HK-2 (cell line): ENCODE results near the gene BIRC2.

Source experiments
- DNase-seq: peaks from one replicate; pipeline ENCODE4 v3.0.0-alpha.2; 2018; ENCODE audit not compliant: unreplicated experiment

The BIRC2 gene

GRCh38 chr11:102375720-102376399 lies 28.8 kb downstream of the BIRC2 start:
- DNase-seq, result no peak

DNA sequence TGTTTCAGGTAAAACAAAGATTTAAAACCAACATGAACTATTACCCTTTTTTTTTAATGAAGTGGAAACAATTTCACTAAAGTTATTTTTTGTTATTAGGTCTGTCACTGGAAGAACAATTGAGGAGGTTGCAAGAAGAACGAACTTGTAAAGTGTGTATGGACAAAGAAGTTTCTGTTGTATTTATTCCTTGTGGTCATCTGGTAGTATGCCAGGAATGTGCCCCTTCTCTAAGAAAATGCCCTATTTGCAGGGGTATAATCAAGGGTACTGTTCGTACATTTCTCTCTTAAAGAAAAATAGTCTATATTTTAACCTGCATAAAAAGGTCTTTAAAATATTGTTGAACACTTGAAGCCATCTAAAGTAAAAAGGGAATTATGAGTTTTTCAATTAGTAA lies 30.9 kb downstream of the BIRC2 start:
- no peak for DNase-seq

DNA sequence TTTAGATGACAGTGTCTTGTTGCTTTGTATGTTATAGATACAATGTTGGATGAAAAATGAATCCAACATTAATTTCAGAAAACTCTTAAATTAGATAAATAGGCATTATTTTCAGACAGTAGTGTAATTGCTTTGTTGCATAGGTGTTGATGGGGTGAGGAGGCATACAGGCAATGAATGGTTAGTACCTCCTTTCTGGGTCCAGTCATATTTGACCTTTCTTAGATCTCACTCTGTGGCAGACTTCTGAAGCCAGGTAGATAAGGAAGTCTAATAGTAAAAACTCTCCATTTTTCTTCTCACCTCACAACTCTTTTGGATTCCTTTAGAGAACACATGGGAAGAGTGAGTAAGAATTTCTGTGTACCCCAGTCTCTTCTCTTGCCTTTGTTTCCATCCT lies 31.8 kb downstream of the BIRC2 start:
- DNase-seq, result no peak

- DNase-seq, result no peak
Measured at GRCh38 chr11:102382384-102382783, 35.4 kb downstream of the BIRC2 start.

DNA sequence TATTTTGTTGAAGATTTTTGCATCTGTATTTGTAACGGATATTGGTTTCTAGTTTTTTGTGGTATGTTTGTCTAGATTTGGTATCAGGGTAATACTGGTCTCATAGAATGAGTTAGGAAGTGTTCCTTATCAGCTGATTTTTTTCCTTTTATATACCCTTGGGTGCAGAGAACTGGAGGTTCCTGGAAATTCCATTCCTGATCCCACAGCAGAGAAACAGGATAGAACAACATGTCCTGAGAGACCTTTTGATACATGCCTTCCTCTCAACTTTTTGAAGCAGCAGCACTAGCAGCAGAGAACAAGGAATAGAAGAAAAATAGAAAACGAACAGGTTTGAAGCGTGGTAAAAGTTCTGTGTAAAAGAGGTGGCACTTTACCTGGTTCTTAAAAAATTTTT lies 36.8 kb downstream of the BIRC2 start:
- DNase-seq, result no peak

DNA sequence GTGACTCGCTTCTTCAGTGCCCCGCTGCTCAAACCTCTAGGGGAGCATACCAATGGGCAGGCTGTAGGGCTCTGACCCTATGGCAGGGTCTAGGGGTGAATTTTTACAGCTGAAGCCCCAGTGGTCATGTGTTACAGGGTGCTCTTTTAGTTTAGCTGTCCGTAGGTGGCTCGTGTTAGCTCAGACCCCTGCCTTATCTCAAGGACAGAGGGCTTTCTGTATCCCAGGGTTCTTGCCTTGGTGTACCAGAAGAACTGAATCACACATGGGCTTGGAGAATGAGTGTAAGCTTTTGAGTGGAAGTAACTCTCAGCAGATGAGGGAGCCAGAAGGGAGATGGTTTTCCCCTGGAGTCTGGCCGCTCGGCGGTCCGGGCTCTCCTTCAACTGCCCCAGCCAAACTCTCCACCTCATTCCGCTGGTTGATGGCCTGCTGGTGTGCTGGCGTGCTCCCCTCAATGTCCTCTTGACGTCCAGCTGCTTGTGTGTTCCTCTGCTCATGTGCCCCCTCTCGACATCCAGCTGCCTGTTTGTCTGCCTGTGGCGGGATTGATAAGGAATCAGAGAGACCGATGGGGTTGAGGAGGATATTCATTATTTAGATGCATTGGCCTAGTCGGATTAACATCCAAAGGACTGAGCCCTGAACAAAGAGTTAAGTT lies 37.5 kb downstream of the BIRC2 start:
- DNase-seq, result no peak

- no peak for DNase-seq
Measured at GRCh38 chr11:102385085-102386007, 38.3 kb downstream of the BIRC2 start.

DNA sequence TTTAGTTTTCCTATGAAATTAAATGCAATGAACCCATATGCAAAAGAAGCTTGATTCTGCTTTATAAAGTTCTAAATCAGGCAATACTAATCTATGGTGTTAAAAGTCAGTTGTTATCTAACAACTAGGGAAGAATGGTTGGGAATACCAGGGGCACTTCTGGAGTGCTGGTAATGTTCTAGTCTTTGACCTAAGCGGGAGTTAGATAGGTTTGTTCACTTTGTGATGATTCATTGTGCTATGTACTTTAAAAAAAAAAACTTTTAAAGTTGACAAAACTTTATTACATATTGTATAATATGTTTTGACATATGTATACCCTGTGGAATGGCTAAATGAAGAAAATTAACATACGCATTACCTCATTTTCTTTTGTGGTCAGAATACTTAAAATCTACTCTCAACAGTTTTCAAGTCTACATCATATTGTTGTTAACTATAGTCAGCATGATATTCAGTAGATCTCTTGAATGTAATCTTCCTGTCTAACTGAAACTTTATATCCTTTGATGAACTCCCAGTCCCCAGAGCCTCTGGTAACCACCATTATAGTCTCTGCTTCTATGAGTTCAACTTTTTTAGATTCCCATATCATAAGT lies 39.2 kb downstream of the BIRC2 start:
- DNase-seq, result no peak

DNA sequence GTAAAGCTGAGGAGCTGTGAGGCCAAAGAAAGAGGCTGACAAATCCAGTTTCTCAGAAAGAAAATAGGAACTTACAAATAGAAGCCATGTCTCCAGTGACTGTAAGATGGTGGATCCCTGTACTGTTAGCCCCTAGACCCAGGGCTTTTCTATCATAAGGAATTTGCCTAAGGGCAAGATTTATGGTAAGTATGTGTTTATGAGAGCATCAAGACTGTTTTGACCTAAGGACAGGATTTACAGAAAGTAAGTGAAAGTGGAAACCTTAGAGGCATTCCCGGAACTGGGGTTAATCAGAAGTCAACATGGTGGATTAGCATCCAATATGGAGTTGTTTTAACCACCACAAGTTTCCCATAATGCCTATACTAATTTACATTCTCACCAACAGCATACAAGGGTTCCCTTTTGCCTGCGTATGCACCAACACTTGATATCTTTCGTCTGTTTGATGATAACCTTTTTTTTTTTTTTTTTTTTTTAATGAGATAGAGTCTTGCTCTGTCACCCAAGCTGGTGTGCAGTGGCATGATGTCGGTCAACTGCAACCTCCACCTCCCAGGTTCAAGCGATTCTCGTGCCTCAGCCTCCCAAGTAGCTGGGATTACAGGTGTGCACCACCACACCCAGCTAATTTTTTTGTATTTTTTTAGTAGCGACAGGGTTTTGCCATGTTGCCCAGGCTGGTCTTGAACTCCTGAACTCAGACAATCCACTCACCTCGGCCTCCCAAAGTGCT lies 40.2 kb downstream of the BIRC2 start:
- DNase-seq, result no peak

GRCh38 chr11:102389253-102389652 lies 42.2 kb downstream of the BIRC2 start:
- DNase-seq, result no peak

GRCh38 chr11:102390667-102391465 lies 43.9 kb downstream of the BIRC2 start:
- peak; percentile 39 for DNase-seq

GRCh38 chr11:102391549-102392237 lies 44.7 kb downstream of the BIRC2 start:
- DNase-seq, result no peak

DNA sequence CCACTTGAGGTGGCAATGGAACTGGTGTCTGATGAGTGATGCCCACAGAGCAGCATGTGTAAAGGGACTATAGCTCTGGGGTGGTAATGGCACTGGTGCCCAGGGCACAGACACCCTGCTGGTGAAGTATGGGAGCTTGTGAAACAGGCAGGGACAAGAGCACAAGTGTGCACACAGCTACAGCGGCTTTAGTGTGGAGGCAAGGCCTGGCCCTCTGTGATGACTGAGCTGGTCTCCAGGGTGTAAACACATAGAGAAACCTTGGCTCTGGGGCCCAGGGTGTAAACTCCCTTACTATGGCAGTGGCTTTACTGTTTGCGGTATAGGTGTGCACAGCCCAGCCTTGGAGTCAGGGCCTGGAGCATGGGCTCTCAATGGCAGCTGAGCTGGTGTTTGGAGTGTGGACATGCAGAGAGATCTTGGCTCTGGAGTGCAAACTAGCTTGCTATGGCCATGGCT lies 46.3 kb downstream of the BIRC2 start:
- no peak for DNase-seq

DNA sequence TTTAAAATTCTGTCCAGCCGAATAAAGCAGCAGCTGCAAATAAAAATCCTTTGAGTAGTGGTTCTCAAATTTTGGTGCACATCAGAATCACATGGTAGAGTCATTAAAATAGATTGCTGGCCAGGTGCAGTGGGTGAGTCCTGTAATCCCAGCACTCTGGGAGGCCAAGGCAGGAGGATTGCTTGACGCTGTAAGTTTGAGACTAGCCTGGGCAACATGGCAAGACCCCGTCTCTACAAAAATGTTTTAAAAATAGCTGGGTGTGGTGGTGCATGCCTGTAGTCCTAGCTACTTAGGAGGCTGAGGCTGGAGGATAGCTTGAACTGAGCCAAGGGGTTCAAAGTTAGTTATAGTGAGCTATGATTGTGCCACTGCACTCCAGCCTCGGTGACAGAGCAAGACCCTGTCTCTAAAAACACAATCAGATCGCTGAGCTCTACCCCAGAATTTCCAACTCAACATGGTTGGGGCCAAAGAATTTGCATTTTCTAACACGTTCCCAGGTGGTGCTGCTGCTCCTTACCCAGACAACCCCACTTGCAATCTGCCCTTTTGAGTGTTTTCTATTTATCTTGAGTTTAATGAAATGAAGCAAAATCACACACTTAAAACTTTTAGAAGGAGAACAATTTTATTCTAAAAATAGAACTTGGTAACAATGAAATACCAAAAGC lies 48.8 kb downstream of the BIRC2 start:
- DNase-seq, result no peak

DNA sequence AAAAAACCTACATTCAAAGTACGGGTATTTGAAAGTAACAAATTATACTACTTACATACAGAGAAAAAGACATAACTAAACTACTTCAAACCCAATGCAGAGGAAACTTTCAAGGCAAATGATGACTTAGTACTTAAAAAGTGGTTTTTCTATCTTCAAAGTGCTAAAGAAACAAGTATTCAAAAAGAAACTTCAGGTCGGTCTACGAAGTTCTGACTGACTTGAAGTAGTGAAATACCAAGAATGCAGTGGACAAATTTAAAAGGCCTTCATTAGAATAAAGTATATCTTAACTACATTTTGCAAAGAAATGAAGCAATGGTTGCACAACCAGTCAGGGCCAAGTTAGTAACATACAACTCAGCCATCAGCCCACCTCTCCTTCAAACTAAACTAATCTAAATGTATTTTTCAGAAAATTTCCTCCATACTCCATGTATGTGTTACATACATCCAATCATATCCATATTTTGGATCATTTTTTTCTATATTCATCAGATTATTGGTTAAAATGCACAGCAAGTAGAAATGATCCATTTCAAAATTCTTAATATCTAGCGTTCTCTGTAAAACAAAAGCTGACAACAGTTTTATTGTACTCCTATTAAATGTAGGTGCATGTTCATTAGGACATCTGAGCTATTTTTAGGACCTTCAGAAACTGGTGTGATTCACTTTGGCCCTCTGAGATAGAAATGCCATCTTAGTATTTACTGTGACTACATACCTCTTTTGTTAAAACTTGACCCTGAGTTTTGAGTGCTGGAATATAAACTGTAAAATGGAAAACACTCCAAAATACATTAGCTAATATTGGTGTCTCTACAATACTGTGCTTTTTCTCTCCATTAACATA lies 49.9 kb downstream of the BIRC2 start:
- DNase-seq, result no peak

DNA sequence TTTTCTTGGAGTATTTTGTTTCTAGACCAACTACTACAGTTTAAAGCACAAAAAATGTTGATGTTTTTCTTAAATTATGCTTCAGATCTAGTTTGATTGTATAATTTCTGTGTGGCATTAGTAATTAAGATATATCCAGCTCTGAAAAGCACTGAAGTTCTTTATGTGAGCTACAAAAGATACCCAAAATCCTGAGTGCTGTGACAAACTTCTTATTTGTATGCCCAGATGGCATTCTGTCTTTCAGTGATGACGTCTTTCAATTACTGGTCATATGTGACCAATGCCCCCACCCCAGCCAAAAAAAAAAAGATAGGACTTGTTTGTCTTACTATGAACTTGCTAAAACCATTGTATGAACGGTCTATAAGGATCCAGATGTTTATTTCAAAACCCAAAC lies 51.3 kb downstream of the BIRC2 start:
- DNase-seq, result no peak

DNA sequence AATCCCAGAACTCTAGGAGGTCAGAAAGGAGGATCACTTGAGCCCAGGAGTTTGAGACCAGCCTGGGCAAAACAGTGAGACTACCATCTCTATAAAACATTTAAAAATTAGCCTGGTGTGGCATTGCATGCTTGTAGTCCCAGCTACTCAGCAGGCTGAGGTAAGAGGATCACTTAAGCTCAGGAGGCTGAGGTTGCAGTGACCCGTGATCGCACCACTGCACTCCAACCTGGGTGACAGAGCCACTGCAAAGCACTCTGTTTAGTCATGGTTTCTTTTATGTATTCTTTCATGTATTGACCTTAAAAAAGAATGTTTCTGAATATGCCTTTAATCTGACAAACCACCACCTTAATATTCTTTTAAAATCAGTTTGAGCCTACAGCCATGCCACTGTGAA lies 52.2 kb downstream of the BIRC2 start:
- DNase-seq, result no peak

- DNase-seq, result no peak
Measured at GRCh38 chr11:102400603-102401002, 53.6 kb downstream of the BIRC2 start.
